GM10248 (cell line): ENCODE measurements around the gene CDC5L.

Source experiments
- CTCF ChIA-PET: fragments of 300-600 bp; sonication (Branson Sonifier 250); formaldehyde crosslinking; extraction: SDS; loops from one replicate; lab custom pipeline; 2021; ENCODE audit warnings: antibody characterized with exemption; lab: Yijun Ruan, JAX
- POLR2A ChIA-PET: fragments of 350-650 bp; sonication (Branson Sonifier 250); formaldehyde crosslinking; extraction: SDS; loops from one replicate; lab custom pipeline; 2020; ENCODE audit warnings: antibody characterized with exemption; lab: Yijun Ruan, JAX
- DNase-seq: peaks from one replicate; pipeline ENCODE4 v3.0.0; 2012; ENCODE audit errors: extremely low spot score
- CTCF ChIP-seq: IDR thresholded peaks from 2 replicates; pipeline ENCODE4 v1.5.1; 2012; ENCODE audit warnings: mild to moderate bottlenecking, low read depth; ENCODE audit errors: extremely low read depth, missing control alignments, control extremely low read depth

The CDC5L gene

DNA sequence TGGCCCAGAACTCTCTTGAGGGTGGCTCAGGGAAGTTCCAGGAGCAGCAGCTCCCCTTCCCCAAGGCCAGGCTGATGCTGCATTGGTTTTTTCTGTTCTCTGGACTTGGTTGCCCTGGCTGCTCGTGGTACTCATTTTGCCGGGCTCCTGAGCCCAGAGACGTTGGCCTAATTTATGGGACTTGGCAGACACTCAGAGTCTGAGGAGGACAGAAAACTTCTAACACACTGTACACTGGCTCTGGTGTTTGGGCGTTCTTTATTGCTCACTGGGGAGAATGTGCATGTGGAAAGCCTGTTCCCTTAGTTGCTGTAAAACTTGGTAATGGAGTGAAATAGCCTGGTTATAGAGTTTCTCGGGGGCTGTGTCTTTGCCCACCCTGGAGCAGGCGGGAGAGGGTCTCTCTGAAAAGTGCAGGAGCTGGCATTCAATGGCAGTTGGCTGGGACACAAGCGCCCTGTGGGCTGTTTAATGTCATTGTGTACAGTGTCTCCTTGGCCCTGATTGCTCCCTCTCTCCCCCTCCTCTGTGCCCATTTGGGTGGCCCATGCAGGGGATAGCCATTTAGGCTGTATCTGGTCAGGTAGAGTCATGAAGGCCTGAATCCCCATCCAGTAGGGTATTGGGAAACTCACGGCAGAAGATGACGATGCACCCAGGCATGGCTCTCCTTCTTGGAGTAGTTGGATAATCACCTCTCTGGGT lies 109.3 kb downstream of the CDC5L start:
- CTCF ChIA-PET, result interaction anchor here (3.3 kb wide), 1 partner anchor 21 kb away, joined by 17 read pairs; no protein-coding TSS in a partner anchor
- no peak for DNase-seq
- no peak for TF ChIP-seq CTCF
- POLR2A ChIA-PET, result no interaction called here

- no peak for TF ChIP-seq CTCF
- DNase-seq, result no peak
- ChIA-PET POLR2A (no interaction called here), CTCF (interaction anchor here (1.1 kb wide), 1 partner anchor 28 kb away, joined by 4 read pairs; no protein-coding TSS in a partner anchor)
These were observed 110.3 kb downstream of the CDC5L start for GRCh38 chr6:44497807-44498206.

DNA sequence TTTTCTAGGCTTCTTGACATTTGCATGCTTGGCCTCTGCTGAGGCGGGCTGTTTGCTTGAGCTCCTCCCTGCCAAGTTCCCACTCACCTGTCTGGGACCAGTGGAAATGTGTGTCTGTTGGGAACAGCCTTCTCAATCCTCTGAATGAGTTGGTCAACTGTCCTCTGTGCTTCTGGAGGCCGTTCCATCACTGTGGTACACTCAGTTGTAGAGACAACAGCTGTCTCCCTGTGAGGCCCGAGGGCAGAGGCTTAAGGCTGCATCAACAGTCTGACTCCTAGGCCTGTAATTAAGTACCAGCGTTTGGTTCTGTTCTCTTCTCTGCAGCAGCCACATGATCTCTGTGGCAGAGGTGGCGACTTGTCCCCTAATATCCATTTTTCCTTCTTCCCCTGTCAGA lies 110.9 kb downstream of the CDC5L start:
- CTCF ChIA-PET, result interaction anchor here (1.1 to 2.8 kb wide), 4 partner anchors 21 to 29 kb away, joined by 3 to 12 read pairs (median 6); no protein-coding TSS in a partner anchor
- no peak for TF ChIP-seq CTCF
- POLR2A ChIA-PET, result no interaction called here
- DNase-seq, result no peak

- no peak for DNase-seq
- TF ChIP-seq CTCF, result no peak
- ChIA-PET CTCF (interaction anchor here (1.1 to 2.8 kb wide), 3 partner anchors 22 to 30 kb away, joined by 3 to 12 read pairs (median 9); no protein-coding TSS in a partner anchor), POLR2A (no interaction called here)
These were observed 112.1 kb downstream of the CDC5L start for GRCh38 chr6:44499609-44500008.
